H7 (cell line): ENCODE measurements around the gene SLC6A13. TPM values are rescaled to one million over a fixed set of nuclear protein-coding genes. Genes with fewer than 3 reads are reported as not detected.
A peak's percentile ranks its signal among the peaks of the same experiment; 100 is the strongest.
"Not testable (repeated sequence)": the region's sequence is repeated elsewhere in the genome, so short reads cannot be mapped to it uniquely, and the experiment has no call there.

ENCODE experiments used
- DNase-seq: peaks from one replicate; pipeline ENCODE4 v3.0.0; 2012
- H3K27me3 ChIP-seq: 2 replicates; pipeline ENCODE4 v1.6.0; 2011; ENCODE audit warnings: mild to moderate bottlenecking, low read length; ENCODE audit not compliant: control insufficient read depth, insufficient read depth
- H3K36me3 ChIP-seq: replicated peaks from 2 replicates; pipeline ENCODE4 v1.5.1; 2011; ENCODE audit warnings: low read length; ENCODE audit not compliant: control insufficient read depth, insufficient read depth
- H3K4me3 ChIP-seq: 2 replicates; pipeline ENCODE4 v1.5.1; 2011; ENCODE audit warnings: low read depth, mild to moderate bottlenecking, control low read depth, low read length, moderate library complexity; ENCODE audit not compliant: insufficient read depth
- total RNA-seq: library from RNA; depleted of rRNA; stranded (reverse); fragments of >200 nt; shearing (Covaris generic); gene quantifications from 2 replicates; pipeline ENCODE4 v1.2.3, GENCODE V29; 2014

The SLC6A13 gene
- total RNA-seq, 1 experiment from 2014 or later = not detected

DNA sequence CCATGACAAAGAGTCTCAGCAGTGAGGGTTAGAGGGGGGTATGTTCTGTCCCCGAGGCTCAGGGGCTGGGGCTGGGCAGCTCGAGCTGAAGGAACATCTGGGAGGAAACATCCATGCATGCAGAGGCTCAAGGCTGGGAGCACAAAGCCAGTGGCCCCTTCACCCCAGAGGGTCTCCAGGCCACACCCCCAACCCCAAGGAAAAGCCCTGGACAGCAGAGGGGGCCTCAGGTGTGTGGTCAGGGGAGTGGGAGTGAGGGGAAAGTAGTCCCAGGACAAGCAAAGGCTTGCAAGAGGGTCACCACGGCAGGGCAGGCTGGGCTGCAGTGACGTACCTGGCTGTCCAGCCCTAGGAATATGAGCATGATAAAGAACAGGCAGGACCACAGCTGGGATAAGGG is 66.2 kb downstream of the SLC6A13 start:
- Histone ChIP-seq H3K27me3 (peaks cover 12% of the 10 kb centered on the region), H3K4me3 (no peak overlapping the region), H3K36me3 (no peaks in the 10 kb centered on the region)
- no peak for DNase-seq

DNA sequence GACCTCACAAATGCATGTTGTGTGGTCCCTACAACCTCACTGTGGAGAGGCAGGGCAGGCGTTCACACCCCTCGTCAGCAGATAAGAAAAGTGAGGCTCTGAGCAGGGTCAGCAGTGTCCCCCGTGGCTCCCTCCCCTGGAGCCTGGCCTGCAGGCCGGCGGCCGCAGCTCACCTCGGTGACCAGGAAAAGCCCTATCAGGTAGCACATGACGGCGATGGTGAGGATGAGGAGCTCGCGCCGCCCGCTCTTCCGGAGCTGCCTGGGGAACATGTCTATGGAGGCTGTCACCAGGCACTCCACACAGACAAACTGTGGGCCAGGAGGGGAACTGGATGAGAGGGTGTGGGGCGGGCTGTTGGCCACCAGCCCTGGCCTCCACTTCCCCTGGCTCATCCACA is 66.7 kb downstream of the SLC6A13 start:
- Histone ChIP-seq H3K4me3 (no peak overlapping the region), H3K36me3 (no peaks in the 10 kb centered on the region), H3K27me3 (peaks cover 10% of the 10 kb centered on the region)
- DNase-seq = no peak

- Histone ChIP-seq H3K27me3 (peaks cover 11% of the 10 kb centered on the region), H3K36me3 (no peaks in the 10 kb centered on the region), H3K4me3 (no peak overlapping the region)
- DNase-seq = no peak
Measured at GRCh38 chr12:195156-195555, 67.5 kb downstream of the SLC6A13 start.

DNA sequence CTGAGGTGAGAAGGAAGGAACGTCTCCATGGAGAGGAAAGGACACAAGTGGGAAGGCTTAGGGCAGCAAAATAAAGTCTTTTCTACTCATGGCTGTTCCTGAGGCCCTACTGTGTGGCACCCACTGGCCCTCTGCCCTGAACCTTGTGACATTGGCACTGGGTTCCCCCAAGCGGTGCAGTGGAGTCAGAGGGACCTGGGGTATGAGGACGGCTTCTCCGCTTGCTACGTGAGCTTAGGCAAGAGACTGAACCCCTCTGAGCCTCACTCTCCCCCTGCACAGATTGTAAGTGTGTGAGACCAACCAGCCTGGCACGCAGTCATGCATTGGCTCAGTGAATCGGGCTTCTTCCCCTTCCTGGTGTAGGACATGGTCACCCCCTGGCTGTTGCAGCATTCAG is 68.4 kb downstream of the SLC6A13 start:
- H3K4me3 ChIP-seq = no peak overlapping the region
- no peaks in the 10 kb centered on the region for H3K36me3 ChIP-seq
- peaks cover 11% of the 10 kb centered on the region for H3K27me3 ChIP-seq
- DNase-seq = no peak

GRCh38 chr12:193261-193660 is 69.4 kb downstream of the SLC6A13 start:
- H3K4me3 ChIP-seq = no peak overlapping the region
- DNase-seq = no peak
- H3K27me3 ChIP-seq = peaks cover 20% of the 10 kb centered on the region
- H3K36me3 ChIP-seq = no peaks in the 10 kb centered on the region

DNA sequence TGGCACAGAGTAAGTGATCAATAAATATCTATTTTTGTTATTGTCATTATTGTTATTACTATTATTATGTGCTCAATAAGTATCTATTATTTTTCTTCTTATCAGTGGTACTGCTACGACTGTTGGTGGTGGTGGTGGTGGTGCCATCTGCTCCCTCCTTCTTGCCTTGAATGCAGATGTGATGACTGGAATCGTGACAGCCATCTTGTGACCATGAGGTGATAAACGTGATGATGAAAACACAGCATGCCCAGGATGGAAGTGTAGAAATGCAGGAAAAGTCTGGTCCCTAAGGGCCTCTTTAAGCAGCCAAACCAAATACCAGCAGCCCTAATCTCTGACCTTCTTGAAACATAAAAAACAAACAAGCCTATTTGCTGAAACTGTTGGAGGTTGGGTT is 71.1 kb downstream of the SLC6A13 start:
- H3K36me3 ChIP-seq = no peaks in the 10 kb centered on the region
- no peak for DNase-seq
- H3K27me3 ChIP-seq = peaks cover 22% of the 10 kb centered on the region
- H3K4me3 ChIP-seq = no peak overlapping the region

- Histone ChIP-seq H3K4me3 (no peak overlapping the region), H3K27me3 (peaks cover 22% of the 10 kb centered on the region)
- no peak for DNase-seq
Measured at GRCh38 chr12:190881-191280, 71.8 kb downstream of the SLC6A13 start.

GRCh38 chr12:189622-189962 is 73.0 kb downstream of the SLC6A13 start:
- Histone ChIP-seq H3K27me3 (peaks cover 20% of the 10 kb centered on the region), H3K36me3 (no peaks in the 10 kb centered on the region), H3K4me3 (no peak overlapping the region)
- DNase-seq = no peak

More at GRCh38 chr12:190881-191280, 71.8 kb downstream of the SLC6A13 start:
- no peaks in the 10 kb centered on the region for H3K36me3 ChIP-seq

DNA sequence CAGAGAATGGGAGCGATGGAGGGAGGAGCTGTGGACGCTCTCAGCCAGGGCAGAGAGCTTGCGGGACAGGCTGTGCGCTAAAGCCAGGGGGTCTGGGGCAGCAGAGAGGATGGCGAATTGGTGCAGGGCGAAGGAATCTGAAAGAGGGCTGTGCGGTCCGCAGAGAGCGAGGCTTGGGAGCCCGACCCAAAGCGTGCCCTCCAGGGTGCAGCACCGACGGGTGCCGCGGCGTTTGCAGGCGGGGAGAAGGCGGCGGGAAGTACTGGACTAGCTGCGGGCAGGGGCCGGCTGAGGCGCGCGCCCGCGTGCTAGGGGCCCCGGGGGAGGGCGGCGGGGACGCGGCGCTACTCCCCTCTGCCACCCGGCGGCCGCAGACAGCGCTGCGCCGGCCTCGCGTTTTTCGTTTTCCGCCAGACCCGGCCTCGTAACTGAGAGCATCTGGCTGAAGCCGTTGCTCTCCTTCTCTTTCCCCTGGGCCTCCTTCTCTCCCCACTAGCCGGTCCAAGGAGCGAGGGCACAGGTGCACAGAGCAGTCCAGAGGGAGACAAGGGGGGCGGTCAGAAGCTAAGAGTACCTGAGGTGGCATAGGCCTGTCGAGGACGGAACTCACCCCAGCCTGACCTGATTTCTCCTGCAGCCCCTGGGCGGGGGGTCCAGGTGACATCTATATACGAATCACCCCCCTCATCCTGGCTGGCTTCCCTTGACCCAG is 73.6 kb downstream of the SLC6A13 start:
- H3K27me3 ChIP-seq = peaks cover 20% of the 10 kb centered on the region
- peak; percentile 99 for DNase-seq
- no peaks in the 10 kb centered on the region for H3K36me3 ChIP-seq
- peak overlapping the region; percentile 65 for H3K4me3 ChIP-seq

GRCh38 chr12:187986-188909 is 74.4 kb downstream of the SLC6A13 start:
- not testable (repeated sequence) for DNase-seq, H3K36me3 ChIP-seq
- Histone ChIP-seq H3K27me3 (peaks cover 20% of the 10 kb centered on the region), H3K4me3 (peak overlapping the region; percentile 65)

- no peak overlapping the region for H3K4me3 ChIP-seq
- DNase-seq = no peak
- peaks cover 19% of the 10 kb centered on the region for H3K27me3 ChIP-seq
- H3K36me3 ChIP-seq = no peaks in the 10 kb centered on the region
Measured at GRCh38 chr12:186006-186625, 76.5 kb downstream of the SLC6A13 start.

- no peak for DNase-seq
- no peaks in the 10 kb centered on the region for H3K36me3 ChIP-seq
- H3K27me3 ChIP-seq = peaks cover 13% of the 10 kb centered on the region
- no peak overlapping the region for H3K4me3 ChIP-seq
Measured at GRCh38 chr12:185576-185955, 77.1 kb downstream of the SLC6A13 start.

GRCh38 chr12:184811-185575 is 77.6 kb downstream of the SLC6A13 start:
- H3K36me3 ChIP-seq = no peaks in the 10 kb centered on the region
- no peak overlapping the region for H3K4me3 ChIP-seq
- DNase-seq = peak; percentile 43
- peaks cover 13% of the 10 kb centered on the region for H3K27me3 ChIP-seq

GRCh38 chr12:182381-182892 is 80.2 kb downstream of the SLC6A13 start:
- peaks cover 2% of the 10 kb centered on the region for H3K27me3 ChIP-seq
- H3K36me3 ChIP-seq = no peaks in the 10 kb centered on the region
- no peak overlapping the region for H3K4me3 ChIP-seq
- peak; percentile 59 for DNase-seq
